ENCODE results near the gene NSD2. TPM values are rescaled to one million over a fixed set of nuclear protein-coding genes. Genes with fewer than 3 reads are reported as not detected.
"Not testable (repeated sequence)": the region's sequence is repeated elsewhere in the genome, so short reads cannot be mapped to it uniquely, and the experiment has no call there.

NSD2 gene
- total RNA-seq, 2 donors from 2014 or later, result 80.1 to 176 TPM

DNA sequence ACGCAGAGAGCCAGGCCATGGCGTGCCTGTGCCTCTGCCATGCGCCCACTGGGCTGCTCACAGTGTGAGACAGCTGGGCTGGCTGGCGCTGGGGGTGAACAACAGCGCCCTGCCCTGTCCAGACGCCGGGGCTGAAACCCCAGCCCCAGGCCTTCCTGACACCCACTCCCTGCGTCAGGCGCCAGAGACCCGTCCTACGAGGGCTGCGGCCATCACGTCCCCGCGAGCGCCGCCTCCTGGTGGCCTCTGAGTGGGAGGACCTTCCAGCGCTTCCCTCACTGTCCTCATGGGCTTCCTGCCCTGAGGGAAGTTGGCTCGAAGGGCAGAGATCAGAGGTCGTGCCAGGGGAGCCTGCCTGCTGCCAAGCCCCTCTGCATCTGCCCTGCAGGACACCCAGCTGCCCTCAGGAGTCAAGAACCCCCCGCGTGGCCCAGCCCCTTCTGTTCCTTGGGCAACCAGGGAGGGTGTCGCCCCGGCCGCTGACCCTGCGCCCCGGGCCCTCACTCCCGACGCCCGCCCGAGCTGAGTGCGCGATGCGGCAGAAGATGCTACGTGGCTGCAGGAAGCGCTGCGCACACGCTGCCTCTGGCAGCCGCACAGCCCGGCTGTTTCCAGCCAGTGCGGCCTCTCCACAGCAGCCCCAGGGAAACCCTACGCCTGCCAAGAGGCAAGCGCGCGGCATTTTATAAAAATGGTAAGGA is 121.4 kb downstream of the NSD2 start:
- Histone ChIP-seq H3K9me3 (no peaks in the 10 kb centered on the region), H3K4me3 (no peak overlapping the region), H3K27me3 (no peaks in the 10 kb centered on the region), H3K4me1 (no peaks in the 10 kb centered on the region), H3K36me3 (no peaks in the 10 kb centered on the region), H3K9ac (ENCODE audit: low read depth in 2 of 2, low read length in 2 of 2) (no peak overlapping the region), H3K27ac (no peak overlapping the region)
- TF ChIP-seq CTCF (IDR thresholded peaks at IDR 0.05), result no peak
- intact Hi-C loops (cut with DNase I), result no loop called here
- DNase-seq, result no peak

GRCh38 chr4:1993169-1993516 is 122.0 kb downstream of the NSD2 start:
- intact Hi-C loops (cut with DNase I), result no loop called here
- no peak for TF ChIP-seq CTCF (IDR thresholded peaks at IDR 0.05)
- no peak overlapping the region for H3K27ac ChIP-seq
- H3K9me3 ChIP-seq, result no peaks in the 10 kb centered on the region
- no peaks in the 10 kb centered on the region for H3K4me1 ChIP-seq
- H3K36me3 ChIP-seq, result no peaks in the 10 kb centered on the region
- no peak for DNase-seq
- no peaks in the 10 kb centered on the region for H3K27me3 ChIP-seq
- H3K9ac ChIP-seq (ENCODE audit: low read depth in 2 of 2, low read length in 2 of 2), result no peak overlapping the region
- H3K4me3 ChIP-seq, result no peak overlapping the region

- H3K9me3 ChIP-seq; DNase-seq; H3K9ac ChIP-seq (ENCODE audit: low read depth in 2 of 2, low read length in 2 of 2); intact Hi-C loops (cut with DNase I); H3K4me1 ChIP-seq; H3K36me3 ChIP-seq; H3K27ac ChIP-seq; H3K27me3 ChIP-seq; H3K4me3 ChIP-seq: not testable (repeated sequence)
Measured at GRCh38 chr4:1993718-1994516, 122.7 kb downstream of the NSD2 start.

DNA sequence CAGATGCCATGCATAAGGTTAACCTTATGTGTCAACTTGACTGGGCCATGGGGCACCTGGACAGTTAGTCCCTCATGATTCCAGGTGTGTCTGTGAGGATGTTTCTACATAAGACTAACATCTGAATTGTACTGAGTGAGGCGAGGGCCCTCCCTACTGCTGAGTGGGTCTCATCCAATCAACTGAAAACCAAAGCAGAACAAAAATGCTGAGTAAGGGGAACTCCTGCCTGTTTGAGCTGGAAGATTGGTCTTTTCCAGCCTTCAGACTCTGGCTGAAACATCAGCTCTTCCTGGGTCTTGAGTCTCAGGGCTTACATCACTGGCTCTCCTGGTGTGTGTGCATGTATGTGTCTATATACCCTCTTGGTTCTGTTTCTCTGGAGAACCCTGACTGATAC is 123.7 kb downstream of the NSD2 start:
- Histone ChIP-seq H3K4me3 (no peak overlapping the region), H3K36me3 (no peaks in the 10 kb centered on the region), H3K9me3 (no peaks in the 10 kb centered on the region), H3K27me3 (no peaks in the 10 kb centered on the region), H3K9ac (ENCODE audit: low read depth in 2 of 2, low read length in 2 of 2) (no peak overlapping the region), H3K4me1 (no peaks in the 10 kb centered on the region), H3K27ac (no peak overlapping the region)
- intact Hi-C loops (cut with DNase I), result no loop called here
- no peak for DNase-seq
- no peak for TF ChIP-seq CTCF (IDR thresholded peaks at IDR 0.05)

- H3K9me3 ChIP-seq, result no peaks in the 10 kb centered on the region
- DNase-seq, result no peak
- no peaks in the 10 kb centered on the region for H3K27me3 ChIP-seq
- H3K4me3 ChIP-seq, result no peak overlapping the region
- no peak overlapping the region for H3K9ac ChIP-seq (ENCODE audit: low read depth in 2 of 2, low read length in 2 of 2)
- intact Hi-C loops (cut with DNase I), result no loop called here
- H3K27ac ChIP-seq, result no peak overlapping the region
- no peak for TF ChIP-seq CTCF (IDR thresholded peaks at IDR 0.05)
- no peaks in the 10 kb centered on the region for H3K4me1 ChIP-seq
- H3K36me3 ChIP-seq, result no peaks in the 10 kb centered on the region
Measured at GRCh38 chr4:1996866-1997611, 125.8 kb downstream of the NSD2 start.
